Fibroblast of villous mesenchyme (primary cell): ENCODE measurements around the gene MIOX. TPM values are rescaled to one million over a fixed set of nuclear protein-coding genes. Genes with fewer than 3 reads are reported as not detected.

Source experiments
- DNase-seq: peaks from one replicate; pipeline ENCODE4 v3.0.0-alpha.2; 2010; ENCODE audit warnings: low read depth
- H3K4me3 ChIP-seq: 2 replicates; pipeline ENCODE4 v1.5.1; 2011; ENCODE audit warnings: low read depth, mild to moderate bottlenecking, low read length
- CTCF ChIP-seq: IDR thresholded peaks from 2 replicates; pipeline ENCODE4 v1.5.1; 2012; ENCODE audit warnings: low read depth, mild to moderate bottlenecking, low read length; ENCODE audit not compliant: insufficient read depth
- total RNA-seq: library from RNA; depleted of rRNA; stranded (reverse); fragments of >200 nt; gene quantifications from 2 replicates; pipeline ENCODE4 v1.2.3, GENCODE V29; 2012

The MIOX gene
- total RNA-seq, 1 donor, result not detected

- H3K4me3 ChIP-seq, result no peak overlapping the region
- peak; percentile 31 for DNase-seq
- no peak for TF ChIP-seq CTCF
These were observed 17.0 kb upstream of the MIOX start for GRCh38 chr22:50469377-50470305.

GRCh38 chr22:50470491-50470890 lies 16.2 kb upstream of the MIOX start:
- H3K4me3 ChIP-seq, result no peak overlapping the region
- no peak for TF ChIP-seq CTCF
- no peak for DNase-seq

GRCh38 chr22:50471197-50471847 lies 15.3 kb upstream of the MIOX start:
- DNase-seq, result no peak

DNA sequence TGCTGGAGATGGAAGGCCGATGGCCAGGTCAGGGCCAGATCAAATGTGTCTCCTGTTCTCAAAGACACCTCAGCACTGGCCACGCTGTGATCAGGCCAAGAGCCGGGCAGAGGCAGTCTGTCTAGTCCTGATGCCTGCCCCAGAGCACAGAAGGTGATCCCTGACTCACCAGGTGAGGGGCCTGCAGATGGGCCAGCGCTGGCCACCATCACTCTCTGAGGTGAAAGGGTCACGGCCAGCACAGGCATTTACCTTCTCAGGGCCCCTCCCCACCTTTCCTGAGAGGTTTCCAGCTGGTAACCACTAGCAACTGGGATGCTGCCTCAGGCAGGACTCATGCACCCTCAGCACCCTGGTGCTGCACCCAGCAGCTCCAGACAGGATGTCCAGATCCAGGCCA lies 14.7 kb upstream of the MIOX start:
- no peak for TF ChIP-seq CTCF
- no peak for DNase-seq
- H3K4me3 ChIP-seq, result no peak overlapping the region

More at GRCh38 chr22:50471197-50471847, 15.3 kb upstream of the MIOX start:
- no peak for TF ChIP-seq CTCF
- no peak overlapping the region for H3K4me3 ChIP-seq

DNA sequence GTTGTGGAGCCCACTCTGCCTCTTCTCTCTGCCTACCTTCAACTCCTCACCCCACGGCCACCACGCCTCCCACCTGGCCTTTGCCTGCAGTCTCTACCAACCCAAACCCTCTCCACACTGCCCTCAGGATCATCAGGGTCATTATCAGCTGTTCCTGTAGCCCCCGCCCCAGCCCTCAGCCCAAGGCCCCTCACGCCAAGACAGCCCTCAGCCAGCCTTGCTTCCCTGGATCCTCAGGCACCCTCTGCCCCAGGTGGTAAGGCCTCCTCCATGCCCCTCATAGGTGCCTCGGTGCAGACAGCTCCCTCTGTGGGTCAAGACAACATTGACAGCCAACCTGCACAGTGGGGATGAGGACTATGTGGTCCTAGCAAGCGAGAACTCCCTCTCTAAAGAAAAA lies 13.6 kb upstream of the MIOX start:
- TF ChIP-seq CTCF, result peak; percentile 28
- DNase-seq, result no peak
- H3K4me3 ChIP-seq, result no peak overlapping the region

- no peak for TF ChIP-seq CTCF
- DNase-seq, result peak; percentile 60
- H3K4me3 ChIP-seq, result peak overlapping the region; percentile 65
These were observed 12.6 kb upstream of the MIOX start for GRCh38 chr22:50473855-50474671.
